Measurements from ENCODE around the gene RPL23.

RPL23 gene

DNA sequence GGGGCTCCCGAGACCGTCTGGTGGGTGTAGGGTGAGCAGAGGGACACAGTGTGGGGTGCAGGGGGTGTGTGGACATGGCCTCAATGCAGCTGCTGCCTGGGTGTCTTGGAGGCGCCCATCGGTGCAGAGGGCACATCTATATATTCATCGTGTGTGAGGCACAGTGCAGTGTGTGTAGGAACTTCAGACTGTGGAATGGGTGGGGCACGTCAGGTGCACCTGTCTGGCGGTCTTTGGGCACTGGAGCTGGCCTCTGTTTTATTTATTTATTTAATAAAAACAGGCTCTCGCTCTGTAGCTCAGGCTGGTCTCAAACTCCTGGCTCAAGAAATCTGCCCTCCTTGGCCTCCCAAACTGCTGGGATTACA, 33.1 kb upstream of the RPL23 start:
- H3K36me3 Mint-ChIP-seq (ENCODE audit: low read depth) = peaks cover 15% of the 10 kb centered on the region
- H3K4me1 Mint-ChIP-seq = peaks cover 51% of the 10 kb centered on the region
- no peak overlapping the region for H3K27ac Mint-ChIP-seq
- H3K9me3 Mint-ChIP-seq = no peaks in the 10 kb centered on the region
- TF ChIP-seq, protein P1, sequence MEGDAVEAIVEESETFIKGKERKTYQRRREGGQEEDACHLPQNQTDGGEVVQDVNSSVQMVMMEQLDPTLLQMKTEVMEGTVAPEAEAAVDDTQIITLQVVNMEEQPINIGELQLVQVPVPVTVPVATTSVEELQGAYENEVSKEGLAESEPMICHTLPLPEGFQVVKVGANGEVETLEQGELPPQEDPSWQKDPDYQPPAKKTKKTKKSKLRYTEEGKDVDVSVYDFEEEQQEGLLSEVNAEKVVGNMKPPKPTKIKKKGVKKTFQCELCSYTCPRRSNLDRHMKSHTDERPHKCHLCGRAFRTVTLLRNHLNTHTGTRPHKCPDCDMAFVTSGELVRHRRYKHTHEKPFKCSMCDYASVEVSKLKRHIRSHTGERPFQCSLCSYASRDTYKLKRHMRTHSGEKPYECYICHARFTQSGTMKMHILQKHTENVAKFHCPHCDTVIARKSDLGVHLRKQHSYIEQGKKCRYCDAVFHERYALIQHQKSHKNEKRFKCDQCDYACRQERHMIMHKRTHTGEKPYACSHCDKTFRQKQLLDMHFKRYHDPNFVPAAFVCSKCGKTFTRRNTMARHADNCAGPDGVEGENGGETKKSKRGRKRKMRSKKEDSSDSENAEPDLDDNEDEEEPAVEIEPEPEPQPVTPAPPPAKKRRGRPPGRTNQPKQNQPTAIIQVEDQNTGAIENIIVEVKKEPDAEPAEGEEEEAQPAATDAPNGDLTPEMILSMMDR (IDR thresholded peaks at IDR 0.05) = no peak
- H3K4me3 Mint-ChIP-seq = no peak overlapping the region
- no peaks in the 10 kb centered on the region for H3K27me3 Mint-ChIP-seq (ENCODE audit: low read depth, poor library complexity)
- no peak for DNase-seq

DNA sequence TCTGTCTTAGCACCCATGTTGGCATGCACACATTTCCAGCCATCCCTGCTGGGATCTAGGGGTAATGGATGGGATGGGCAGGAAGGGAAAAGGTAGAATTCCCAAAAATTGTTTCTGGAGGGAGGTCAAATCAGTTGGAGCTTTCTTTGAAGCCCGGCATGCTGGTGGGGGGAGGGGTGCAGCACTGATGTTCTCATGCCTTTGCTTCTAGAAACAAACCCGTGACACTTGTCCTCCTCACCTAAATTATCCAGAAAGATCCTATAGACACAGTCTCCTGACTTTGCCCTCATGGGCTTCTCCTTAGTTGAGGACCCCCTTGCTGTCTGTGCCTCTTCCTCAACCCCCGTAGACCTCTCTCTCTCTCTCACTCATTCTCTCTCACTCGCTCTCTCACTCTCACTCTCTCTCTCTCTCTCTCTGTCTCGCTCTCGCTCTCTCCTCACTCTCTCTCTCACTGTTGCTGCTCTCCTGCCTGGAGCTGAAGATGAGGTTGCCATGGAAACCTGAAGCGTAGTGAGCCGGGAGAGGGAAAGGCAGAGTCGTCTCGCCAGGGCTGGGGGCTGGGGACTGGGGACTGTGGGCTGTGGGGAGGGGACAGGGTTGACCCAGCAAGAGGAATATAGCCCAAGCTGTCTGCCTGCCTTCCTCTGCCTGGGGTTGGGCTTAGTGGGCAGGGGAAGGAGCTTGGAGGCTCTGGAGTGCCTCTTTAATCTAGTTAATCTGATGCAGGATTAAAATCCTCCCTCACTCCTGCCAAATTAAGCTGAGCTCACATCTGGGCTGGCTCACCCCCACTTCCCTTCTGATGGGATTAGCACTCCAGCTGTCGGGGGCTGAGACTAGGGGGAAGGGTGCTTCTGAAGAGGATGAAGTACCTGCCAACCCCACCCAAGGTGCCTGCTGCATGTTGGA, 32.5 kb upstream of the RPL23 start:
- Mint-ChIP-seq H3K4me1 (peaks cover 57% of the 10 kb centered on the region), H3K27ac (no peak overlapping the region), H3K9me3 (no peaks in the 10 kb centered on the region), H3K27me3 (ENCODE audit: low read depth, poor library complexity) (no peaks in the 10 kb centered on the region), H3K36me3 (ENCODE audit: low read depth) (peaks cover 17% of the 10 kb centered on the region), H3K4me3 (peak overlapping the region; percentile 43)
- TF ChIP-seq, protein P1 (IDR thresholded peaks at IDR 0.05) = no peak
- peak; percentile 60 for DNase-seq

DNA sequence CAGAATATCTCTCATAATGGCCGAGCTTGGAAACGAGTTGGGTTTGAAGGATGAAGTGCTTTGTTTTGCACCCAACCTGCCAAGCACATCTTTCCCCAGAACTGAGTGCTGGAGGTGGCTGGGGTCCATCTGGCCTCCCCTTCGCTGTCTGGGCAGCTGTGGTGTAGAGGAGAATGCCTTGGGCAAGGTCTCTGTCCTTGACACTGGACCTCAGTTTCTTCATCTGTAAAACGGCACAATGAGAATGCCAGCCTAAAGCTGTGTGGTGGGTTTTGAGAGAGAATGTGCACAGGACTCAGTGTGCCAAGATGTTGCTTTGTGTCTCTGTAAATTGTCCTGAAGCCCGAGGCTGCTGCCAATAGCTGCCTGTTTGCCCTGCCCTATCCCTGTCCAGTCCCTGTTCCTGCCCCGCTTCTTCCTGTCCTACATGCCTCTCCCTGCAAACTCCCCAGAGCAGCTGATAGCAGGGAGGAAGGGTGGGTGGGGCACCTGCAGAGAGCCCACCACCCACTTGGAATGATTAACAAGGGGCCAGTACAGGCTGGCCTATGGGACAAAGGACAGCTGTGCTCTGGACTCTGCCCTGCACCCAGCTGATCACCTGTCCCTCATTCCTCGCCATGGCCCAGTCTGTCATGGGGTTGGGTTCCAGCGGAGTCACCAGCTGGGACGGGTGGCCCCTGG, 31.7 kb upstream of the RPL23 start:
- peaks cover 17% of the 10 kb centered on the region for H3K36me3 Mint-ChIP-seq (ENCODE audit: low read depth)
- H3K27ac Mint-ChIP-seq = no peak overlapping the region
- no peaks in the 10 kb centered on the region for H3K9me3 Mint-ChIP-seq
- TF ChIP-seq, protein P1 (IDR thresholded peaks at IDR 0.05) = no peak
- peak overlapping the region; percentile 43 for H3K4me3 Mint-ChIP-seq
- DNase-seq = no peak
- H3K4me1 Mint-ChIP-seq = peaks cover 65% of the 10 kb centered on the region
- no peaks in the 10 kb centered on the region for H3K27me3 Mint-ChIP-seq (ENCODE audit: low read depth, poor library complexity)

DNA sequence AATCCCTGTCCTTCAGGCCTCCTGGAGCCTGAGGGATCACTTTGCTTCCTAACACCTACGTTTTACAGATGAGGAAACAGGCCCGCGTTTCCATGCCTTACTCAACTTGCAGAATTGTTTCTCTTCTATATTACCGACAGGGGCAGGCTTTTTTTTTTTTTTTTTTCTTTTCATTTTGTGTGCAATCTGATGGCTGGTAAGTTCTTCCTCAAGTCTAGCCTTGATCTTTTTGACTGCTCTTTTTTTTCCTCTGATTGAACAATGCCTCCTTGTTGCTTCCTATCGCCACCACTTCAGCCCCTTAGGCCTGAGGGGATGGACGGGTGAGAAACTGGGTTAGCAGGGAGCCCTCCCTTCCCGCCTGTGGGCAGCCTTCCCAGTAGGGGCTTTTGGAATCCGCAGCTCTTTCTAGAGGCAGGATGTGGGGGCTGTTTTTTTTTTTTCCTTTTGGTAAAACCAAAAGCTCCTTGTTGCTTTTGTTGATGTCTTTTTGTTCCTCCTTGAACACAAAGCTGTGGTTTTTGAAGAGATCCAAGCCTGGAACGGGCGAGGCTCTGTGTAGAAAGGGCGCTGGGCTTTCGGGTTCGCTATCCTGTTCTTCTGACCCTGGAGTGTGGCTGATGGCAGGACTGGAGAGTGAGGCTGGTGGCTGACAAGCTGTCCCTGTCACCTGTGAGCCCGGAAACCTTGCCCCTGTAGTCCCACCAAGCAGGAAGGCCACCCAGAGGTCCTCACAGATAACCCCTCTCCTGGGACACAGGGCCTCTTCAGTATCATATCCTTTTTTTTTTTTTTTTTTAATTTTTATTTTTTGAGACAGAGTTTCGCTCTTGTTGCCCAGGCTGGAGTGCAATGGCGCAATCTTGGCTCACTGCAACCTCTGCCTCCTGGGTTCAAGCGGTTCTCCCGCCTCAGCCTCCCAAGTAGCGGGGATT, 30.3 kb upstream of the RPL23 start:
- no peaks in the 10 kb centered on the region for H3K9me3 Mint-ChIP-seq
- no peaks in the 10 kb centered on the region for H3K27me3 Mint-ChIP-seq (ENCODE audit: low read depth, poor library complexity)
- H3K27ac Mint-ChIP-seq = peak overlapping the region; percentile 21
- no peak for DNase-seq
- peak overlapping the region; percentile 58 for H3K4me3 Mint-ChIP-seq
- H3K36me3 Mint-ChIP-seq (ENCODE audit: low read depth) = peaks cover 17% of the 10 kb centered on the region
- TF ChIP-seq, protein P1 (IDR thresholded peaks at IDR 0.05) = no peak
- peaks cover 75% of the 10 kb centered on the region for H3K4me1 Mint-ChIP-seq

DNA sequence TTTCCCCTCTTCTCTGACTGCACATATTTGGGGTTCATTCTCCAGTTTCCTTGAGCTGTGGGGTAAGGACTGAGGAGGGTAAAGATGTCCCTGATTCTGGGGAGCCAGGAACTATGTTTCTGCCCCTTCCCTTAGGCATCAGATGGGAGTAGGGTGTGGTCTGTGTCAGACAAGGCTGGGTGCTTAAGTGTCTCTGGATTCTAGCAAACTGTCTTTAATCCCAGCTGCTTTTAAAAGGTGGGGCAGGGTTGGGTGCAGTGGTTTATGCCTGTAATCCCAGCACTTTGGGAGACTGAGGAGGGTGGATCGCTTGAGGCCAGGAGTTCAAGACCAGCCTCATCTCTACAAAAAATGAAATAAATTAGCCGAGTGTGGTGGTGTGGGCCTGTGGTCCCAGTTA, 29.3 kb upstream of the RPL23 start:
- H3K27me3 Mint-ChIP-seq (ENCODE audit: low read depth, poor library complexity) = no peaks in the 10 kb centered on the region
- no peaks in the 10 kb centered on the region for H3K9me3 Mint-ChIP-seq
- no peak for DNase-seq
- H3K36me3 Mint-ChIP-seq (ENCODE audit: low read depth) = peaks cover 27% of the 10 kb centered on the region
- peaks cover 83% of the 10 kb centered on the region for H3K4me1 Mint-ChIP-seq
- H3K27ac Mint-ChIP-seq = peak overlapping the region; percentile 25
- TF ChIP-seq, protein P1 (IDR thresholded peaks at IDR 0.05) = no peak
- no peak overlapping the region for H3K4me3 Mint-ChIP-seq

Data from nephron progenitor cell (in vitro differentiated cells).